GM19023 (cell line): ENCODE measurements around the gene STK32C.

Source experiments
- ATAC-seq: cut with Tn5 transposase; IDR thresholded peaks from one replicate; pipeline ENCODE4 v1.9.1; 2021; ENCODE audit warnings: mild to moderate bottlenecking, moderate library complexity; ENCODE audit not compliant: unreplicated experiment

The STK32C gene

GRCh38 chr10:132283604-132284382 is 24.0 kb downstream of the STK32C start:
- no peak for ATAC-seq

GRCh38 chr10:132282667-132283603 is 24.8 kb downstream of the STK32C start:
- ATAC-seq = no peak

GRCh38 chr10:132281915-132282666 is 25.7 kb downstream of the STK32C start:
- no peak for ATAC-seq

GRCh38 chr10:132280646-132281074 is 27.1 kb downstream of the STK32C start:
- no peak for ATAC-seq

- no peak for ATAC-seq
These were observed 27.7 kb downstream of the STK32C start for GRCh38 chr10:132279873-132280645.

GRCh38 chr10:132277311-132277741 is 30.4 kb downstream of the STK32C start:
- ATAC-seq = no peak

GRCh38 chr10:132276706-132277105 is 31.0 kb downstream of the STK32C start:
- no peak for ATAC-seq

GRCh38 chr10:132276179-132276675 is 31.5 kb downstream of the STK32C start:
- ATAC-seq = no peak

- ATAC-seq = no peak
These were observed 32.1 kb downstream of the STK32C start for GRCh38 chr10:132275426-132276178.

- no peak for ATAC-seq
These were observed 32.8 kb downstream of the STK32C start for GRCh38 chr10:132274986-132275385.

GRCh38 chr10:132274581-132274980 is 33.2 kb downstream of the STK32C start:
- no peak for ATAC-seq

GRCh38 chr10:132273966-132274365 is 33.8 kb downstream of the STK32C start:
- ATAC-seq = no peak

- ATAC-seq = no peak
These were observed 34.3 kb downstream of the STK32C start for GRCh38 chr10:132273304-132273944.

GRCh38 chr10:132272231-132272971 is 35.3 kb downstream of the STK32C start:
- no peak for ATAC-seq

GRCh38 chr10:132271458-132272230 is 36.1 kb downstream of the STK32C start:
- no peak for ATAC-seq

- no peak for ATAC-seq
These were observed 36.9 kb downstream of the STK32C start for GRCh38 chr10:132270721-132271457.

GRCh38 chr10:132270256-132270655 is 37.5 kb downstream of the STK32C start:
- ATAC-seq = no peak
